HepG2 (cell line): Measurements from ENCODE around the gene RAD51D. TPM values are rescaled to one million over a fixed set of nuclear protein-coding genes. Genes with fewer than 3 reads are reported as not detected.

Source experiments
- ATAC-seq: fragments of 200-7000 bp; cut with Tn5 transposase; 3 replicates; pipeline ENCODE4 v1.9.1; 2020; ENCODE audit warnings: mild to moderate bottlenecking, moderate library complexity
- BruUV-seq: library from RNA; stranded (reverse); fragments of 400-500 nt; replicated peaks from 2 replicates; lab custom pipeline; 2021; lab: Mats Ljungman, UMichigan
- CTCF ChIA-PET: fragments of 300-600 bp; formaldehyde crosslinking; extraction: SDS; loops from one replicate; lab custom pipeline; 2021; ENCODE audit warnings: low total read pairs, inconsistent platforms, low intra/inter-chr PET ratio; lab: Yijun Ruan, JAX
- POLR2A ChIA-PET: fragments of 350-600 bp; sonication (Branson Sonifier 250); formaldehyde crosslinking; loops from one replicate; lab custom pipeline; 2020; ENCODE audit warnings: antibody characterized with exemption, inconsistent platforms; lab: Yijun Ruan, JAX
- DNase-seq: peaks from one replicate; pipeline ENCODE4 v3.0.0-alpha.2; 2015; ENCODE audit warnings: low spot score
- FAIRE-seq: peaks from 3 replicates; lab custom pipeline; 2011; peaks lifted over from hg19 to GRCh38; lab: Jason Lieb, UNC
- H2AFZ ChIP-seq: one replicate; pipeline ENCODE4 v1.6.1; 2011; ENCODE audit warnings: low read length, inconsistent platforms
- H3K27ac ChIP-seq: fragments of 300-600 bp; 3 replicates; pipeline ENCODE4 v1.8.0; 2011; ENCODE audit warnings: mixed run types, mild to moderate bottlenecking, mixed read lengths, low read length, inconsistent platforms; ENCODE audit not compliant: insufficient read depth; ENCODE audit errors: extremely low read length
- H3K27me3 ChIP-seq, 2 experiments: fragments of 200-600 bp in 1 of 2; 2 replicates in 1 of 2; 3 replicates in 1 of 2; pipeline versions ENCODE4 v1.6.0 to v1.8.0; 2011; ENCODE audit warnings: low read length in 2 of 2, mild to moderate bottlenecking in 2 of 2, moderate library complexity in 2 of 2, inconsistent platforms in 1 of 2; ENCODE audit not compliant: insufficient read depth in 2 of 2, control insufficient read depth in 1 of 2
- H3K36me3 ChIP-seq, 2 experiments: fragments of 200-600 bp in 1 of 2; replicated peaks in 1 of 2; 2 replicates in 1 of 2; 3 replicates in 1 of 2; pipeline versions ENCODE4 v1.5.1 to v1.8.0; 2011; ENCODE audit warnings: low read length in 2 of 2, inconsistent platforms in 1 of 2; ENCODE audit not compliant: insufficient read depth in 2 of 2, control insufficient read depth in 1 of 2
- H3K4me1 ChIP-seq: 2 replicates; pipeline ENCODE4 v1.5.1; 2012; ENCODE audit warnings: low read length, inconsistent platforms; ENCODE audit not compliant: insufficient read depth
- H3K4me2 ChIP-seq: 2 replicates; pipeline ENCODE4 v1.6.0; 2011; ENCODE audit warnings: low read depth, low read length, inconsistent platforms
- H3K4me3 ChIP-seq, 3 experiments: fragments of 200-600 bp in 1 of 3; sonication (generic), shearing (Covaris generic) in 1 of 3; replicated peaks in 1 of 3; 2 replicates each; pipeline ENCODE4 v1.5.1; 2011 to 2016; ENCODE audit warnings: low read length in 3 of 3, inconsistent platforms in 2 of 3, low read depth in 2 of 3, mild to moderate bottlenecking in 2 of 3, control low read depth in 1 of 3, mixed read lengths in 1 of 3; ENCODE audit not compliant: insufficient read depth in 1 of 3
- H3K79me2 ChIP-seq: one replicate; pipeline ENCODE4 v1.6.1; 2011; ENCODE audit warnings: low read length, inconsistent platforms; ENCODE audit not compliant: insufficient read depth
- H3K9ac ChIP-seq: 2 replicates; pipeline ENCODE4 v1.6.0; 2011; ENCODE audit warnings: mild to moderate bottlenecking, low read depth, low read length, inconsistent platforms; ENCODE audit not compliant: insufficient read depth
- H3K9me3 ChIP-seq: 2 replicates; pipeline ENCODE4 v1.5.1; 2012; ENCODE audit warnings: mild to moderate bottlenecking, low read length
- H4K20me1 ChIP-seq: 2 replicates; pipeline ENCODE4 v1.6.0; 2011; ENCODE audit warnings: inconsistent platforms, mild to moderate bottlenecking, low read length, moderate library complexity; ENCODE audit not compliant: insufficient read depth
- AHDC1 ChIP-seq: sonication (generic); formaldehyde crosslinking; IDR thresholded peaks from 2 replicates; pipeline ENCODE4 v1.5.1; 2020; ENCODE audit warnings: mild to moderate bottlenecking, missing genetic modification reagents, borderline replicate concordance
- HNF1A ChIP-seq, 2 experiments: sonication (generic) in 1 of 2; formaldehyde crosslinking in 1 of 2; IDR thresholded peaks; 2 replicates each; pipeline versions ENCODE4 v1.4.0 to v1.6.1; 2016 to 2020; ENCODE audit warnings: borderline replicate concordance in 1 of 2, low read depth in 1 of 2, mild to moderate bottlenecking in 1 of 2, missing genetic modification reagents in 1 of 2
- ISL2 ChIP-seq: sonication (generic); formaldehyde crosslinking; IDR thresholded peaks from 2 replicates; pipeline ENCODE4 v1.5.0; 2020; ENCODE audit warnings: missing genetic modification reagents
- NR2C2 ChIP-seq: sonication (generic); formaldehyde crosslinking; IDR thresholded peaks from 2 replicates; pipeline ENCODE4 v1.4.0; 2020; ENCODE audit warnings: missing genetic modification reagents, mild to moderate bottlenecking, moderate library complexity, borderline replicate concordance
- PAXIP1 ChIP-seq: sonication (generic); formaldehyde crosslinking; conservative IDR thresholded peaks from 2 replicates; pipeline ENCODE4 v1.4.0; 2020; ENCODE audit warnings: mild to moderate bottlenecking, missing genetic modification reagents, moderate library complexity
- POLR2A ChIP-seq, 2 experiments: IDR thresholded peaks; 2 replicates each; pipeline ENCODE4 v1.6.1; 2011; ENCODE audit warnings: low read depth in 2 of 2, low read length in 2 of 2, mild to moderate bottlenecking in 1 of 2, moderate library complexity in 1 of 2; ENCODE audit not compliant: insufficient read depth in 1 of 2
- SALL1 ChIP-seq: sonication (generic); formaldehyde crosslinking; IDR thresholded peaks from 2 replicates; pipeline ENCODE4 v1.8.0; 2022; ENCODE audit warnings: mild to moderate bottlenecking, missing genetic modification reagents
- ZFP36L1 ChIP-seq: sonication (generic); formaldehyde crosslinking; IDR thresholded peaks from 2 replicates; pipeline ENCODE4 v1.8.0; 2022; ENCODE audit warnings: mild to moderate bottlenecking, missing genetic modification reagents, moderate library complexity
- WGBS: methylation state at CpG from one replicate; pipeline ENCODE4 v1.1.6; 2017; ENCODE audit warnings: low lambda C conversion rate; 5-methylcytosine and 5-hydroxymethylcytosine counted together
- in situ Hi-C: cut with HindIII; loops from 2 replicates; pipeline ENCODE4 v1.10.0; 2017; ENCODE audit warnings: low pct_unique_long_range_greater_than_20kb; ENCODE audit not compliant: extremely low pct_ligation_motif_present
- intact Hi-C: fragments of 100-400 bp; cut with micrococcal nuclease; formaldehyde crosslinking; loops from one replicate; pipeline ENCODE4 v1.10.0; 2022; ENCODE audit not compliant: unreplicated experiment
- polyA plus RNA-seq, 8 experiments: library from polyadenylated mRNA; depleted of rRNA in 3 of 8; stranded (reverse) in 7 of 8; unstranded in 1 of 8; fragments of >200 nt; fragmentation: Illumina TruSeq in 4 of 8; extraction: Trizol in 4 of 8; gene quantifications; 2 replicates each; pipeline versions ENCODE4 v1.2.1 to v1.2.3, GENCODE V29; 2011 to 2016; ENCODE audit warnings: low read depth in 4 of 8, missing spikeins in 1 of 8, mixed read lengths in 1 of 8; ENCODE audit not compliant: insufficient read depth in 1 of 8
- total RNA-seq, 5 experiments: library from RNA; depleted of rRNA; stranded (reverse); fragments of >200 nt; fragmentation: Illumina TruSeq; extraction: Trizol; gene quantifications; 2 replicates each; pipeline ENCODE4 v1.2.3, GENCODE V29; 2016; ENCODE audit warnings: low read depth in 1 of 5

Gene RAD51D
- total and polyA plus RNA-seq, 2 of the 13 experiments (the other 11 are each of a cell fraction or from before 2014, with no cell fraction given) = 6.7 to 13.1 TPM

- peak overlapping the region; percentile 19 to 54 (median 50); a peak in 5 of 6 replicates for H3K4me3 ChIP-seq
- ChIA-PET POLR2A (interaction anchor here (1.2 to 5.0 kb wide), 5 partner anchors 12 to 72 kb away, joined by 4 to 57 read pairs (median 10); partner anchors contain the start of genes LIG3 and RFFL), CTCF (no interaction called here)
- FAIRE-seq = peak; percentile 53
- no peaks in the 10 kb centered on the region; a peak in 1 of 5 replicates for H3K27me3 ChIP-seq
- H4K20me1 ChIP-seq = no peaks in the 10 kb centered on the region
- 8% methylated on average over 6 of the region's 6 CpGs for WGBS
- intact Hi-C loops = loop anchor here (1.0 kb wide), 2 partner anchors 12 to 38 kb away; partner anchors contain the start of gene RFFL
- peaks cover 70% of the 10 kb centered on the region for H3K79me2 ChIP-seq
- no peaks in the 10 kb centered on the region for H3K9me3 ChIP-seq
- peak; percentile 78 for DNase-seq
- H3K27ac ChIP-seq = peak overlapping the region; percentile 93
- in situ Hi-C loops = no loop called here
- peak overlapping the region; percentile 89 for H3K4me2 ChIP-seq
- peaks cover 88% of the 10 kb centered on the region for H3K4me1 ChIP-seq
- H3K36me3 ChIP-seq = peaks cover 1 to 7% of the 10 kb centered on the region in 2 experiments; a peak in 1 of 5 replicates
- H2AFZ ChIP-seq = no peak overlapping the region
- BruUV-seq = no TSS peak
- peak overlapping the region; percentile 73 for H3K9ac ChIP-seq
- peak; percentile 80 for ATAC-seq
- TF ChIP-seq SALL1 (CRISPR knock-in tag) (no peak), NR2C2 (CRISPR knock-in tag) (no peak), HNF1A (IDR thresholded peaks at IDR 0.05; ENCODE audit: low read depth) (0 out of 2 replicates have a peak, but pooled peaks have one; percentile 15), HNF1A (CRISPR knock-in tag; IDR thresholded peaks at IDR 0.05; ENCODE audit: borderline replicate concordance) (no peak), PAXIP1 (CRISPR knock-in tag) (peak; percentile 71), ZFP36L1 (no peak), AHDC1 (CRISPR knock-in tag) (0 out of 2 replicates have a peak, but pooled peaks have one; percentile 26), POLR2A (IDR thresholded peaks at IDR 0.05; ENCODE audit: insufficient read depth in 1 of 2, low read depth in 2 of 2, low read length in 2 of 2) (0 out of 4 replicates have a peak, but pooled peaks of 1 of the 2 experiments have one; percentile 17), ISL2 (0 out of 2 replicates have a peak, but pooled peaks have one; percentile 43)
Measured at GRCh38 chr17:35051579-35052240, 68.0 kb downstream of the RAD51D start.
